K562 (cell line): ENCODE measurements around the gene ENOX2.

Experiments used
- CAMTA2 ChIP-seq: fragments of 250-450 bp; sonication (Bioruptor Pico); conservative IDR thresholded peaks from 2 replicates; pipeline ENCODE4 v1.5.1; 2022
- CHD1 ChIP-seq: fragments of 200-600 bp; sonication (generic); IDR thresholded peaks from one replicate; pipeline ENCODE4 v1.6.1; 2012; ENCODE audit warnings: mild to moderate bottlenecking, moderate library complexity, low read length, inconsistent platforms
- EGR1 ChIP-seq: fragments of 450-650 bp; conservative IDR thresholded peaks from 2 replicates; pipeline ENCODE4 v1.6.1; 2017; ENCODE audit warnings: mild to moderate bottlenecking
- ELF4 ChIP-seq: fragments of 450-650 bp; formaldehyde crosslinking; IDR thresholded peaks from 2 replicates; pipeline ENCODE4 v1.4.0; 2022; ENCODE audit warnings: missing genetic modification characterization
- FOS ChIP-seq: IDR thresholded peaks from 3 replicates; pipeline ENCODE4 v1.6.1; 2011; ENCODE audit not compliant: insufficient read length; ENCODE audit errors: extremely low read depth
- RB1 ChIP-seq: fragments of 450-650 bp; IDR thresholded peaks from 2 replicates; pipeline ENCODE4 v1.6.1; 2017; ENCODE audit warnings: low read depth, mild to moderate bottlenecking
- SAFB2 ChIP-seq: fragments of 200-400 bp; formaldehyde crosslinking; IDR thresholded peaks from 2 replicates; pipeline ENCODE4 v1.6.1; 2018; ENCODE audit warnings: borderline replicate concordance, low read length, low read depth, moderate library complexity; ENCODE audit not compliant: severe bottlenecking
- SAP30 ChIP-seq: fragments of 200-600 bp; sonication (generic); IDR thresholded peaks from 2 replicates; pipeline ENCODE4 v1.6.1; 2012; ENCODE audit warnings: borderline replicate concordance, low read depth, mild to moderate bottlenecking, moderate library complexity, low read length, control low read depth, inconsistent platforms; ENCODE audit not compliant: insufficient read depth, poor library complexity, severe bottlenecking
- SIX5 ChIP-seq, 2 experiments: IDR thresholded peaks; 2 replicates each; pipeline ENCODE4 v1.6.1; 2011; ENCODE audit warnings: low read length in 2 of 2, borderline replicate concordance in 1 of 2, low read depth in 1 of 2, mild to moderate bottlenecking in 1 of 2, moderate library complexity in 1 of 2; ENCODE audit not compliant: insufficient read depth in 1 of 2
- SMARCE1 ChIP-seq: fragments of 450-650 bp; IDR thresholded peaks from 2 replicates; pipeline ENCODE4 v1.7.1; 2016; ENCODE audit warnings: mild to moderate bottlenecking
- ZNF232 ChIP-seq: sonication (generic); formaldehyde crosslinking; IDR thresholded peaks from 2 replicates; pipeline ENCODE4 v1.8.0; 2022; ENCODE audit warnings: mild to moderate bottlenecking, missing genetic modification reagents
- ZNF785 ChIP-seq: fragments of 250-450 bp; sonication (Bioruptor Pico); IDR thresholded peaks from 2 replicates; pipeline ENCODE4 v1.4.0; 2020; ENCODE audit warnings: mild to moderate bottlenecking
- TF ChIP-seq, protein P1 (sequence below), 3 experiments: IDR thresholded peaks in 2 of 3; conservative IDR thresholded peaks in 1 of 3; 2 replicates each; pipeline ENCODE4 v1.5.1; 2011 to 2012; ENCODE audit warnings: low read length in 3 of 3, mild to moderate bottlenecking in 3 of 3, control low read depth in 2 of 3, improper control_type of control experiment in 1 of 3, inconsistent platforms in 1 of 3, low read depth in 1 of 3, mixed read lengths in 1 of 3, moderate library complexity in 1 of 3; ENCODE audit not compliant: insufficient read depth in 2 of 3
- TF ChIP-seq, protein P2 (sequence below): sonication (generic); formaldehyde crosslinking; IDR thresholded peaks from 2 replicates; pipeline ENCODE4 v1.8.1; 2023; ENCODE audit warnings: mild to moderate bottlenecking, missing genetic modification reagents

DNA sequence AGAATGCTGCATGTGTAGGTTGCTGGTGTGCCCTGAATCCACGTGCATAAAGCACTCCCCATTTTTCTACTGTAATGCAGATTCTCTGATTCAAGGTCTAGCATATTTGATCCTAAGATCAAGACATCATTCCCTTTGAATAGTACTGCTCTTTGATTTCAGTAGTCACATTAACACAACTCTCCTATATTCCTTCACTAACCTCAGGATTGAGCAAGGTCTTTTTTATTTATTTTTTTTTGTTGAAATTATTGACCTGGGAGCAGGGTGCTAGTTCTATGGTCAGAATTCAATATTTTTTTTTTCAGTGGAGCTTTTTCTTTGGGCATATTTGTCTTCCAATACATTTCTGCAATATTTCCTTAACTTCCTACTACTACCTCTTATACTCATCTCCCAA, 255.5 kb downstream of the ENOX2 start:
- TF ChIP-seq, protein P1, sequence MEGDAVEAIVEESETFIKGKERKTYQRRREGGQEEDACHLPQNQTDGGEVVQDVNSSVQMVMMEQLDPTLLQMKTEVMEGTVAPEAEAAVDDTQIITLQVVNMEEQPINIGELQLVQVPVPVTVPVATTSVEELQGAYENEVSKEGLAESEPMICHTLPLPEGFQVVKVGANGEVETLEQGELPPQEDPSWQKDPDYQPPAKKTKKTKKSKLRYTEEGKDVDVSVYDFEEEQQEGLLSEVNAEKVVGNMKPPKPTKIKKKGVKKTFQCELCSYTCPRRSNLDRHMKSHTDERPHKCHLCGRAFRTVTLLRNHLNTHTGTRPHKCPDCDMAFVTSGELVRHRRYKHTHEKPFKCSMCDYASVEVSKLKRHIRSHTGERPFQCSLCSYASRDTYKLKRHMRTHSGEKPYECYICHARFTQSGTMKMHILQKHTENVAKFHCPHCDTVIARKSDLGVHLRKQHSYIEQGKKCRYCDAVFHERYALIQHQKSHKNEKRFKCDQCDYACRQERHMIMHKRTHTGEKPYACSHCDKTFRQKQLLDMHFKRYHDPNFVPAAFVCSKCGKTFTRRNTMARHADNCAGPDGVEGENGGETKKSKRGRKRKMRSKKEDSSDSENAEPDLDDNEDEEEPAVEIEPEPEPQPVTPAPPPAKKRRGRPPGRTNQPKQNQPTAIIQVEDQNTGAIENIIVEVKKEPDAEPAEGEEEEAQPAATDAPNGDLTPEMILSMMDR (IDR thresholded peaks at IDR 0.05 in 2 of 3, conservative IDR thresholded peaks at IDR 0.05 in 1 of 3; ENCODE audit: insufficient read depth in 2 of 3, low read depth in 1 of 3, low read length in 3 of 3): no peak
- TF ChIP-seq CHD1 (no peak), CAMTA2 (no peak), RB1 (no peak), SMARCE1 (no peak), ZNF785 (no peak), ZNF232 (CRISPR knock-in tag) (no peak), ELF4 (no peak), EGR1 (no peak), SAFB2 (no peak), SIX5 (IDR thresholded peaks at IDR 0.05; ENCODE audit: borderline replicate concordance in 1 of 2, insufficient read depth in 1 of 2, low read depth in 1 of 2, low read length in 2 of 2) (no peak), SAP30 (no peak), FOS (no peak)
- TF ChIP-seq, protein P2, sequence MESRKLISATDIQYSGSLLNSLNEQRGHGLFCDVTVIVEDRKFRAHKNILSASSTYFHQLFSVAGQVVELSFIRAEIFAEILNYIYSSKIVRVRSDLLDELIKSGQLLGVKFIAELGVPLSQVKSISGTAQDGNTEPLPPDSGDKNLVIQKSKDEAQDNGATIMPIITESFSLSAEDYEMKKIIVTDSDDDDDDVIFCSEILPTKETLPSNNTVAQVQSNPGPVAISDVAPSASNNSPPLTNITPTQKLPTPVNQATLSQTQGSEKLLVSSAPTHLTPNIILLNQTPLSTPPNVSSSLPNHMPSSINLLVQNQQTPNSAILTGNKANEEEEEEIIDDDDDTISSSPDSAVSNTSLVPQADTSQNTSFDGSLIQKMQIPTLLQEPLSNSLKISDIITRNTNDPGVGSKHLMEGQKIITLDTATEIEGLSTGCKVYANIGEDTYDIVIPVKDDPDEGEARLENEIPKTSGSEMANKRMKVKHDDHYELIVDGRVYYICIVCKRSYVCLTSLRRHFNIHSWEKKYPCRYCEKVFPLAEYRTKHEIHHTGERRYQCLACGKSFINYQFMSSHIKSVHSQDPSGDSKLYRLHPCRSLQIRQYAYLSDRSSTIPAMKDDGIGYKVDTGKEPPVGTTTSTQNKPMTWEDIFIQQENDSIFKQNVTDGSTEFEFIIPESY (CRISPR knock-in tag): no peak
